ENCODE results near the gene CBFA2T3.

CBFA2T3 gene

DNA sequence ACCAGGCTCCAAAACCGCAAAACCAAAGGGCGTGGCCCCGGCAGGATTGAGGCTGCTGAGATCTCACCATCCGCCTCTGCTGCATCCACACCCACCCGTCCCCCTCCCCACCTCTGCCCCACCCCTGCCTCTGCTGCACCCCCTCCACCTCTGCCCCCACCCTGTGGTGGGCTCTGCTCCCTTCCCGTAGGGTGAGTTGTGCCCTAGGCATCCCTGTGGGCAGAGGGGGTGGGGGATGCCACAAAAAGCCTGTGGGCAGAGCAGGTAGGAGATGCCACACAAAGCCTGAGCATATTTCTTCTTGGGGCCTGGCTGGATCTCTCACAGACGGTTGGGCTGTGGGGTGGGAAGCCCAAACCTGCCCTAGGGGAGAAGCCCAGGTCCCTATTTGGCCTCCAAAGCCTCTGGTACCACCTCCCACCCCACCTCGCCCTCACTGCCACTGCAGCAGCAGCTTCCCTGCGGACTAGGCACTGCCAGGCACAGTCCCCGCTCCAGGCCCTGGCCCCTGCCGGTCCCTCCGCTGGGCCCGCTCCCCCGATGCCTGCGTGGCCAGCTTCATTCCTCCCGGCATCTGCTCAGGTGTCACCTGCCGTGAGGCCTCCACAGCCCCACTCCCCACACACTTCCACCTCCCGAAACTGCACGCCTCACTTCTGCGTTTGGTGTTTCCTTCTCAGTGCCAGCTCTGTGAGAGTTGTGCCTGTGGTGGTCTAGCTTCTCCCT lies 99.3 kb downstream of the CBFA2T3 start:
- no peak for DNase-seq (ENCODE audit: low read depth in 3 of 3)

GRCh38 chr16:88876942-88877526 lies 100.0 kb downstream of the CBFA2T3 start:
- no peak for DNase-seq (ENCODE audit: low read depth in 3 of 3)

GRCh38 chr16:88875703-88876234 lies 101.2 kb downstream of the CBFA2T3 start:
- DNase-seq (ENCODE audit: low read depth in 3 of 3), result no peak

DNA sequence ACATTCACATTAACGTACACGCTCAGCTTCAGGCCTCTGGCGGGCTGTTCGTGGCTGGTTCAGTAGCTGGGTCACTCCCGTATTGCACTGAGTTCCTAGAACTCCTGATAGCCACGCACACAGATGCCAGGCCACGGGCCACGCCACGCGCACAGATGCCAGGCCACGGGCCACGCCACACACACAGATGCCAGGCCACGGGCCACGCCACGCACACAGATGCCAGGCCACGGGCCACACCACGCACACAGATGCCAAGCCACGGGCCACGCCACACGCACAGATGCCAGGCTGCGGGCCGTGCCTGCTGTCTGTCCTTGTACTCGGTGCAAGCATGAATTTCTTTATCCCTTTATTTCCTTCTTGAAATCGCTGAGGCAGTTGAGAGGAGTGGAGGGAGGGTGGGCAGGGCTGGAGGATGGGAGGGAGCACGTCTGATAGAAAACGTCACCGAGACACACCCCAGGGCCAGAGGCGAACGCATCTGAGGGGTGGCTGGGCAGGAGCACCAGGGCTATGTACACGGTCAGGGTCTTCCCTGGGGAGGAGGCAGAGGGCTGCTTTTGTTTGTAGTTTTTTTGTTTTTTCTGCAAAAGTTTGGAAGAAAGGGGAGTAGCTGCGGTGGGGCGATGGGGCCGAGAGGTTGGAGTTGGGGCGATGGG lies 101.9 kb downstream of the CBFA2T3 start:
- DNase-seq (ENCODE audit: low read depth in 3 of 3), result no peak

GRCh38 chr16:88872650-88873331 lies 104.2 kb downstream of the CBFA2T3 start:
- no peak for DNase-seq (ENCODE audit: low read depth in 3 of 3)

DNA sequence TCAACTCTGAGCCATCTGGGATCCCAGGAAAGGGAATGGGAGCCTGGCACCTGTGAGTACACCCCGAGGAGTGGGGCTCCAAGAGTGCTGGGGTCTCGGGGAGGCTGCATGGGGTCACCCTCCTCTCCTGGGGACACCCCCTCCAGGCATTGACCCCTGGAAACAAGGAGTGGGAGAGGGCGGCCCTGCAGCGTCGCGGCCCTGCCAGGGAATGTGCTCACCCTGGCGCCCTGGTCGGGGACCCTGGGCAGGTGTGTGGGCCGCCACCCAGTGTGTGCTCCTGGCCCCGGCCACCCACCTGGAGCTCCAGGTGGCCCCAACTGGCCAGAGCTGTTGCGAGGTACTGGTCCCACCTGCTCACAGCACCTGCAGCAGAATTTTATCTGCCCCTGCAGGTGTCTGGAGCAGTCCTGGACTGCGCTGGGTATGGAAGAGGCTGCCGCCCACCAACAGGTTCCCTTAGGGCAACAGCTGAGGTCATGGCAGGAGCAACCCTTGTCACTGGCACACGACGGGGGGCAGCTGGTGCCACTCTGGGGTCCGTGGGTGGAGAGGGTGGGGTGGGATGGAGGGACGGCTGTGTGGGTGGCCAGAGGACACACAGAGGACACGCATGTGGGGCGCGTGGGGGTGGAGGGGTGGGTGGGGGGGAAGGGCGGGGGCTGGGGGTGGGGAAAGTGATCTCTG lies 105.1 kb downstream of the CBFA2T3 start:
- no peak for DNase-seq (ENCODE audit: low read depth in 3 of 3)

DNA sequence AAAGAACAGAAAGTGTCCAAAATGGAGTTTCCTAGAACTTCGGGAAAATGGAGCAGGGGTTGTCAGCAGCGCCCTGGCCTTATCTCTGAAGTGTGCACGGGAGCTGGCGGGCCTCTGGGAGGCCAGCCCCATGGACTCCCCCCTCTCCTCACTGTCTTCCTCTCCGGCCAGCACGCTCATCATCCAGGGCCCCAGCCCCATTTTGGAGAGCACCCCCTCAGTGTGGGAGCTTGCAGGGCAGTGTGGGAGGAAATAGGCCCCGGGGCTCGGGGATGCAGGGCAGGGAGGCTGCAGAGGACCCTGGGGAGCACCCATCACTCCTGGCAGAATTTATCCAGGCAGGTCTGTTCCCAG lies 105.7 kb downstream of the CBFA2T3 start:
- no peak for DNase-seq (ENCODE audit: low read depth in 3 of 3)

DNA sequence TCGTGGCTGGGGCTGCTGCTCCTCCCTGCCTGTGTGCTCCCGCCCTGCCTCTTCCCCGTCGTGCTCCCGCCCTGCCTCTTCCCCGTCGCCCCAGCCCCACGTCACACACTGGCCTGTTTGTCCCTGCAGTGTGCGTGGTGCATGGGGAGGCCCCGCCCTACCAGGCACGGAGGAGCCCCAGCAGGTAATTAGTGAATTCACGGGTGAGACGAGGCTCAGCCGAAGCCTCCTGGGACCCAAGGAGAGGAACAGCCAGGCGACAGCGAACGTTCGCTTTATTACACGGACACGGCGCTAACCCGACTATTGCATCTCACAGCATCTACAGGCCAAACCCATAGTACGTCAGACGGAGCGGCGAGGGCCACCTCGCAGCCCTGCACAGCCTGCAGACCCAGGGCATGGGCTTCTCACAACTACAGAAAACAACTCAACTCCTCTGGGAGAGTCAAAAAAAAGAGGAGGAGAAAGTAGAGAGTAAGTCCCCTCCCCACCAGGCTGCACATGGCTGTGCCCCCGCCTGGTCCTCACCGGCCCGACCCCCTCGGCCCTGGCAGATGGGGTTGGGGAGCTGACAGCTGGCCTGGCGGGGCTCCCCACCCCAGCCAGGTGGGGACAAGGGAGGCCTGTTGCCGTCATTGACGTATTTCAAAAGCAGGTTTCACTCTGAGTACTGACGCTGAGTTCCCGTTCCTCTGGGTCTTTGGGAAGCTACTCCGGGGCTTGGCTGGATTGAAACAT lies 106.2 kb downstream of the CBFA2T3 start:
- no peak for DNase-seq (ENCODE audit: low read depth in 3 of 3)

GRCh38 chr16:88869673-88869980 lies 107.4 kb downstream of the CBFA2T3 start:
- DNase-seq (ENCODE audit: low read depth in 3 of 3), result no peak

- no peak for DNase-seq (ENCODE audit: low read depth in 3 of 3)
Observed at GRCh38 chr16:88868974-88869672, 107.9 kb downstream of the CBFA2T3 start.

- DNase-seq (ENCODE audit: low read depth in 3 of 3), result no peak
Observed at GRCh38 chr16:88867581-88868246, 109.3 kb downstream of the CBFA2T3 start.

GRCh38 chr16:88866151-88866920 lies 110.7 kb downstream of the CBFA2T3 start, which contains the start of gene PABPN1L:
PABPN1L (minus strand) TSS chr16:88866660; CDS start chr16:88866606, 54 bp downstream.
- no peak for DNase-seq (ENCODE audit: low read depth in 3 of 3)

- DNase-seq (ENCODE audit: low read depth in 3 of 3), result no peak
Observed at GRCh38 chr16:88865742-88866141, 111.3 kb downstream of the CBFA2T3 start.

GRCh38 chr16:88865310-88865709 lies 111.7 kb downstream of the CBFA2T3 start:
- DNase-seq (ENCODE audit: low read depth in 3 of 3), result no peak

- no peak for DNase-seq (ENCODE audit: low read depth in 3 of 3)
Observed at GRCh38 chr16:88864521-88864920, 112.5 kb downstream of the CBFA2T3 start.

DNA sequence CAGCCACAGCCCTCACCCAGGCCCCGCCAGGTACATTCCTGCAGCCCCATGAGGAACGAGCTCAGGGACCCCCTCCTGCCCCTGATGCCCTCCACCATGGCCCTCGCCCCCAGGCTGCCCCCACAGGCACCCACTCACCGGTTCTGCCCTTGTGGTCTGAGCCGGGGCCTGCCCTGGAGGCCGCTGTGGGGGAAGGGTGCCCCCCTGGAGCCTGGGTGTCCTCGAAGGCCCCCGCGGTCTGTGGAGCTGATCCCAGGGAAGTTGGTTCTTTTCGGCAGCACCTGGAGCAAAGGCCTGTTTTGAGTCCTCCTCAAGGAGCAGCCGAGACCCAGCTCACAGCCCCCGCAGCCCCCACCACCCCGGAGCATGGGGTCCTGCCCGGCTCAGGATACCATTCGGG lies 112.9 kb downstream of the CBFA2T3 start:
- DNase-seq (ENCODE audit: low read depth in 3 of 3), result no peak

DNA sequence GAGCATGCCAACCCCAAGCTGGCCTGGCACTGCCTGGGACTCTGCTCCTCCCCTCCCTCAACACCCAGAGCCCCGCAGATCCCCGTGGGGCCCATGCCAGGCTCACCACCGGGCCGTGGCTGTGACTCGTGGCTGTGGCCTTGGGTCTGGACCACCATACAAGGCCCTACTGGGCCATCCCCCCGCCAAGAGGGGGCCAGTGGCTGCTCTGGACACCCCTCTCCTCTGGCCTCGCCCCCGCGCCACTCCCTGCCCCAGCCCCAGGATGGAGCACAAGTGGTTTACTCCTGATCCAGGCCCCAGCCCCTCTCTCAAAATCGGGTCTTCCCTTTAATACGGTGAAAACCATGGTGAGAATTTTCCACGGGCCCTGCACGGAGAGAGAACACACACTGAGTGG lies 113.6 kb downstream of the CBFA2T3 start:
- DNase-seq (ENCODE audit: low read depth in 3 of 3), result no peak

DNA sequence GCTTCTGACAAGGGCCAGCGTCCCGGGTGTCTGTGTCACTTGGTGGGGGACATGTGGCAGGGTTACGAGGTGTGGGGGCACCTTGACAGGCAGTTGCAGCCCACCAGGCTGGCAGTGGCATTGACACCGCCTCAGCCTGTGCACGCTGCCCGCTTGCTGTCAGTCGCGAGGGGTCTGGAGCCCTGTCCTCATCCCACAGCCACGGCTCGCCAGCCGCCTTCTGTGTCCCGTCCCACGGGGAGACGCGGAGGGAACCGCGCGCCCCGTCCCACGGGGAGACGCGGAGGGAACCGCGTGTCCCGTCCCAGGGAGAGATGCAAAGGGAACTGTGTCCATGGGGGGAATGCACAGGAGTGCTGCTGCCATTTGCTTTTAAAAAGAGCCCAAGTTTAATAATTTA lies 114.0 kb downstream of the CBFA2T3 start:
- no peak for DNase-seq (ENCODE audit: low read depth in 3 of 3)

GRCh38 chr16:88861359-88861758 lies 115.6 kb downstream of the CBFA2T3 start:
- no peak for DNase-seq (ENCODE audit: low read depth in 3 of 3)
